HepG2 (cell line): ENCODE results near the gene YBX2. TPM values are rescaled to one million over a fixed set of nuclear protein-coding genes. Genes with fewer than 3 reads are reported as not detected.

Experiments used
- ATAC-seq: fragments of 200-7000 bp; cut with Tn5 transposase; 3 replicates; pipeline ENCODE4 v1.9.1; 2020; ENCODE audit warnings: mild to moderate bottlenecking, moderate library complexity
- BruUV-seq: library from RNA; stranded (reverse); fragments of 400-500 nt; replicated peaks from 2 replicates; lab custom pipeline; 2021; lab: Mats Ljungman, UMichigan
- CTCF ChIA-PET: fragments of 300-600 bp; formaldehyde crosslinking; extraction: SDS; loops from one replicate; lab custom pipeline; 2021; ENCODE audit warnings: low total read pairs, inconsistent platforms, low intra/inter-chr PET ratio; lab: Yijun Ruan, JAX
- POLR2A ChIA-PET: fragments of 350-600 bp; sonication (Branson Sonifier 250); formaldehyde crosslinking; loops from one replicate; lab custom pipeline; 2020; ENCODE audit warnings: antibody characterized with exemption, inconsistent platforms; lab: Yijun Ruan, JAX
- DNase-seq: peaks from one replicate; pipeline ENCODE4 v3.0.0-alpha.2; 2015; ENCODE audit warnings: low spot score
- FAIRE-seq: peaks from 3 replicates; lab custom pipeline; 2011; peaks lifted over from hg19 to GRCh38; lab: Jason Lieb, UNC
- H2AFZ ChIP-seq: one replicate; pipeline ENCODE4 v1.6.1; 2011; ENCODE audit warnings: low read length, inconsistent platforms
- H3K27ac ChIP-seq: fragments of 300-600 bp; 3 replicates; pipeline ENCODE4 v1.8.0; 2011; ENCODE audit warnings: mixed run types, mild to moderate bottlenecking, mixed read lengths, low read length, inconsistent platforms; ENCODE audit not compliant: insufficient read depth; ENCODE audit errors: extremely low read length
- H3K27me3 ChIP-seq, 2 experiments: fragments of 200-600 bp in 1 of 2; 2 replicates in 1 of 2; 3 replicates in 1 of 2; pipeline versions ENCODE4 v1.6.0 to v1.8.0; 2011; ENCODE audit warnings: low read length in 2 of 2, mild to moderate bottlenecking in 2 of 2, moderate library complexity in 2 of 2, inconsistent platforms in 1 of 2; ENCODE audit not compliant: insufficient read depth in 2 of 2, control insufficient read depth in 1 of 2
- H3K36me3 ChIP-seq, 2 experiments: fragments of 200-600 bp in 1 of 2; replicated peaks in 1 of 2; 2 replicates in 1 of 2; 3 replicates in 1 of 2; pipeline versions ENCODE4 v1.5.1 to v1.8.0; 2011; ENCODE audit warnings: low read length in 2 of 2, inconsistent platforms in 1 of 2; ENCODE audit not compliant: insufficient read depth in 2 of 2, control insufficient read depth in 1 of 2
- H3K4me1 ChIP-seq: 2 replicates; pipeline ENCODE4 v1.5.1; 2012; ENCODE audit warnings: low read length, inconsistent platforms; ENCODE audit not compliant: insufficient read depth
- H3K4me2 ChIP-seq: 2 replicates; pipeline ENCODE4 v1.6.0; 2011; ENCODE audit warnings: low read depth, low read length, inconsistent platforms
- H3K4me3 ChIP-seq, 3 experiments: fragments of 200-600 bp in 1 of 3; sonication (generic), shearing (Covaris generic) in 1 of 3; replicated peaks in 1 of 3; 2 replicates each; pipeline ENCODE4 v1.5.1; 2011 to 2016; ENCODE audit warnings: low read length in 3 of 3, inconsistent platforms in 2 of 3, low read depth in 2 of 3, mild to moderate bottlenecking in 2 of 3, control low read depth in 1 of 3, mixed read lengths in 1 of 3; ENCODE audit not compliant: insufficient read depth in 1 of 3
- H3K79me2 ChIP-seq: one replicate; pipeline ENCODE4 v1.6.1; 2011; ENCODE audit warnings: low read length, inconsistent platforms; ENCODE audit not compliant: insufficient read depth
- H3K9ac ChIP-seq: 2 replicates; pipeline ENCODE4 v1.6.0; 2011; ENCODE audit warnings: mild to moderate bottlenecking, low read depth, low read length, inconsistent platforms; ENCODE audit not compliant: insufficient read depth
- H3K9me3 ChIP-seq: 2 replicates; pipeline ENCODE4 v1.5.1; 2012; ENCODE audit warnings: mild to moderate bottlenecking, low read length
- H4K20me1 ChIP-seq: 2 replicates; pipeline ENCODE4 v1.6.0; 2011; ENCODE audit warnings: inconsistent platforms, mild to moderate bottlenecking, low read length, moderate library complexity; ENCODE audit not compliant: insufficient read depth
- ATF1 ChIP-seq: IDR thresholded peaks from 2 replicates; pipeline ENCODE4 v1.6.1; 2016; ENCODE audit warnings: mild to moderate bottlenecking, control low read depth
- GABPB1 ChIP-seq: IDR thresholded peaks from 2 replicates; pipeline ENCODE4 v1.6.1; 2016; ENCODE audit warnings: mild to moderate bottlenecking, missing genetic modification reagents, moderate library complexity, missing compliant biosample characterization
- HOXA7 ChIP-seq: sonication (generic); formaldehyde crosslinking; IDR thresholded peaks from 2 replicates; pipeline ENCODE4 v1.8.1; 2022; ENCODE audit warnings: mild to moderate bottlenecking, missing genetic modification reagents, moderate library complexity
- PAX8 ChIP-seq: sonication (generic); formaldehyde crosslinking; IDR thresholded peaks from 2 replicates; pipeline ENCODE4 v1.8.0; 2022; ENCODE audit warnings: mild to moderate bottlenecking, missing genetic modification reagents, borderline replicate concordance
- POLR2A ChIP-seq, 2 experiments: IDR thresholded peaks; 2 replicates each; pipeline ENCODE4 v1.6.1; 2011; ENCODE audit warnings: low read depth in 2 of 2, low read length in 2 of 2, mild to moderate bottlenecking in 1 of 2, moderate library complexity in 1 of 2; ENCODE audit not compliant: insufficient read depth in 1 of 2
- TAF1 ChIP-seq: sonication (generic); formaldehyde crosslinking; IDR thresholded peaks from 2 replicates; pipeline ENCODE4 v1.4.0; 2020; ENCODE audit warnings: missing genetic modification reagents
- ZFP36L2 ChIP-seq: sonication (generic); formaldehyde crosslinking; IDR thresholded peaks from 2 replicates; pipeline ENCODE4 v1.4.0; 2020; ENCODE audit warnings: missing genetic modification reagents
- ZNF713 ChIP-seq: sonication (generic); formaldehyde crosslinking; IDR thresholded peaks from 2 replicates; pipeline ENCODE4 v1.4.0; 2020; ENCODE audit warnings: mild to moderate bottlenecking, missing genetic modification reagents
- WGBS: methylation state at CpG from one replicate; pipeline ENCODE4 v1.1.6; 2017; ENCODE audit warnings: low lambda C conversion rate; 5-methylcytosine and 5-hydroxymethylcytosine counted together
- in situ Hi-C: cut with HindIII; loops from 2 replicates; pipeline ENCODE4 v1.10.0; 2017; ENCODE audit warnings: low pct_unique_long_range_greater_than_20kb; ENCODE audit not compliant: extremely low pct_ligation_motif_present
- intact Hi-C: fragments of 100-400 bp; cut with micrococcal nuclease; formaldehyde crosslinking; loops from one replicate; pipeline ENCODE4 v1.10.0; 2022; ENCODE audit not compliant: unreplicated experiment
- polyA plus RNA-seq, 8 experiments: library from polyadenylated mRNA; depleted of rRNA in 3 of 8; stranded (reverse) in 7 of 8; unstranded in 1 of 8; fragments of >200 nt; fragmentation: Illumina TruSeq in 4 of 8; extraction: Trizol in 4 of 8; gene quantifications; 2 replicates each; pipeline versions ENCODE4 v1.2.1 to v1.2.3, GENCODE V29; 2011 to 2016; ENCODE audit warnings: low read depth in 4 of 8, missing spikeins in 1 of 8, mixed read lengths in 1 of 8; ENCODE audit not compliant: insufficient read depth in 1 of 8
- total RNA-seq, 5 experiments: library from RNA; depleted of rRNA; stranded (reverse); fragments of >200 nt; fragmentation: Illumina TruSeq; extraction: Trizol; gene quantifications; 2 replicates each; pipeline ENCODE4 v1.2.3, GENCODE V29; 2016; ENCODE audit warnings: low read depth in 1 of 5
- TF ChIP-seq, protein P1 (sequence below): sonication (generic); formaldehyde crosslinking; IDR thresholded peaks from 2 replicates; pipeline ENCODE4 v1.8.0; 2022; ENCODE audit warnings: mild to moderate bottlenecking, missing genetic modification reagents

YBX2 gene
- total and polyA plus RNA-seq, 2 of the 13 experiments (the other 11 are each of a cell fraction or from before 2014, with no cell fraction given): 0.12 to 0.22 TPM

DNA sequence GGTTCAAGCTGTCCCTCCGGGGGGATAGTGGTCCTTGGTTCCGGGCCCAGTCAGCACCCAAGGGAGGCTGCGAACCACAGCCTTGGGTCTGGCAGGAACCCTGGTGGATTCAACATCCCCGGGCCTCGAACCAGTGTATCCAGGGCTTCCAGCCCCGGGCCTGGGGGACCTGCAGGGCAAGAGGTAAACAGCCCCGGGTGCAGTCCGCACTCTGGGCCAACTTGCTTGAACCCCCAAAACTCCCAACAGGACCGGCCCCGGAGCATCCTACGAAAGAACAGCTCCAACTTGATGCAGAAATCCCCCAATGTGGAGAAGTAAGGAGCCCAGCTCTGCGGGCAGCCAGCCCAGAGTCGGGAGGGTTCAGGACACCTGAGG, 36.2 kb upstream of the YBX2 start:
- Histone ChIP-seq H3K27ac (no peak overlapping the region), H3K9me3 (no peaks in the 10 kb centered on the region), H2AFZ (no peak overlapping the region), H3K27me3 (peaks cover 0 to 4% of the 10 kb centered on the region in 2 experiments; a peak in 3 of 5 replicates), H3K79me2 (peaks cover 12% of the 10 kb centered on the region), H3K4me3 (peak overlapping the region; percentile 90 to 97 (median 91); a peak in 5 of 6 replicates), H3K9ac (0 out of 2 replicates have a peak overlapping the region, but pooled peaks have one; percentile 46), H3K36me3 (peaks cover 0 to 9% of the 10 kb centered on the region in 2 experiments; a peak in 3 of 5 replicates), H3K4me1 (peaks cover 38% of the 10 kb centered on the region), H3K4me2 (peak overlapping the region; percentile 84), H4K20me1 (no peaks in the 10 kb centered on the region)
- FAIRE-seq: no peak
- WGBS: 60% methylated on average over 8 of the region's 13 CpGs
- in situ Hi-C loops: no loop called here
- TF ChIP-seq TAF1 (0 out of 2 replicates have a peak, but pooled peaks have one; percentile 23), HOXA7 (CRISPR knock-in tag) (no peak)
- TF ChIP-seq, protein P1, sequence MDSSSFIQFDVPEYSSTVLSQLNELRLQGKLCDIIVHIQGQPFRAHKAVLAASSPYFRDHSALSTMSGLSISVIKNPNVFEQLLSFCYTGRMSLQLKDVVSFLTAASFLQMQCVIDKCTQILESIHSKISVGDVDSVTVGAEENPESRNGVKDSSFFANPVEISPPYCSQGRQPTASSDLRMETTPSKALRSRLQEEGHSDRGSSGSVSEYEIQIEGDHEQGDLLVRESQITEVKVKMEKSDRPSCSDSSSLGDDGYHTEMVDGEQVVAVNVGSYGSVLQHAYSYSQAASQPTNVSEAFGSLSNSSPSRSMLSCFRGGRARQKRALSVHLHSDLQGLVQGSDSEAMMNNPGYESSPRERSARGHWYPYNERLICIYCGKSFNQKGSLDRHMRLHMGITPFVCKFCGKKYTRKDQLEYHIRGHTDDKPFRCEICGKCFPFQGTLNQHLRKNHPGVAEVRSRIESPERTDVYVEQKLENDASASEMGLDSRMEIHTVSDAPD (CRISPR knock-in tag): 0 out of 2 replicates have a peak, but pooled peaks have one; percentile 13
- BruUV-seq: no TSS peak
- ATAC-seq: no peak
- intact Hi-C loops: loop anchor here (1.0 kb wide), 1 partner anchor 38 kb away; no protein-coding TSS in a partner anchor
- CTCF ChIA-PET: no interaction called here
- no peak for DNase-seq
- POLR2A ChIA-PET: interaction anchor here (1.6 to 2.7 kb wide), 4 partner anchors 13 to 79 kb away, joined by 4 to 25 read pairs (median 14); partner anchors contain the start of genes CTDNEP1, ELP5 and SLC2A4

DNA sequence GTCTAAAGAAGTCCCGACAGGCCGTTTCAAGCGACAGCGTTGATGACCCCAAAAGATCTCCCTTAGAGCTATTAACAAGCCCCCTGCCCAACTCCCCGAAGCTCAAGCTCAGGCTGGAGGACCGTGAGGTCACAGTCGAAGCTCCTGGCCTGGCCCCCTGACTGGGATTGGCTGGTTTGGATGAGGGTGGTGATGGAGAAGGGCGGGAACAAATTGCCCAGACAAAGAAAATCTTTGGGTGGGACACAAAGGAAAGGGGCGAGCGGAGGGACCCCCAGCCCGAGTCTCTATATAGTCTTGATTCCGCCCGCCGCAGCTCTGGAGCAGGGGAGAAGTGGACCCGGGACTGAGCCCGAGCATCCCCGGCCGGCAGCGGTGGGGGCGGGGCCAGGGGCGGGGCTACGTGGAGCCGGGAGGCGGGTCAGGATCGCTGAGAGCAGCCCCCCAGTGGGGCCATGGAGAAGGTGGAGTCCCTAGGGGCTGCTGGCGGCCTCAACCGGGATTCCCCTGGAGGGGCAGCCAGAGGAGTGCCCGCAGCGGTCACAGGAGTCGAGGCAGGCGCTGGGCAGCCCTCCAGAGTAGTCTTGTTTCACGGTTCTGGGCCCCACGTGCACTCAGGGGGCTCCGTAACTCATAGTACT, 35.7 kb upstream of the YBX2 start:
- Histone ChIP-seq H3K27me3 (peaks cover 0 to 4% of the 10 kb centered on the region in 2 experiments; a peak in 3 of 5 replicates), H3K4me1 (peaks cover 33% of the 10 kb centered on the region), H3K27ac (peak overlapping the region; percentile 63), H3K79me2 (peaks cover 12% of the 10 kb centered on the region), H3K9ac (peak overlapping the region; percentile 83), H4K20me1 (no peaks in the 10 kb centered on the region), H3K9me3 (no peaks in the 10 kb centered on the region), H2AFZ (peak overlapping the region; percentile 68), H3K4me3 (peak overlapping the region; percentile 90 to 97 (median 91)), H3K4me2 (peak overlapping the region; percentile 84), H3K36me3 (peaks cover 0 to 14% of the 10 kb centered on the region in 2 experiments; a peak in 3 of 5 replicates)
- DNase-seq (peak; percentile 76), ATAC-seq (peak; percentile 77), FAIRE-seq (no peak)
- ChIA-PET CTCF (no interaction called here), POLR2A (interaction anchor here (0.7 to 2.7 kb wide), 32 partner anchors 10 to 726 kb away, joined by 3 to 47 read pairs (median 4); partner anchors contain the start of genes ACADVL, ASGR1, ASGR2 and CHRNB1)
- BruUV-seq: no TSS peak
- intact Hi-C loops (loop anchor here (1.0 to 2.0 kb wide), 3 partner anchors 21 to 115 kb away; partner anchors contain the start of gene CHRNB1), in situ Hi-C loops (no loop called here)
- WGBS: 2% methylated on average over 10 of the region's 34 CpGs
- TF ChIP-seq ZNF713 (CRISPR knock-in tag): no peak
- TF ChIP-seq POLR2A (IDR thresholded peaks at IDR 0.05; ENCODE audit: insufficient read depth in 1 of 2, low read depth in 2 of 2, low read length in 2 of 2): peak in 1 of 2 experiments; percentile 54; a peak in 2 of 4 replicates
- 0 out of 2 replicates have a peak, but pooled peaks have one; percentile 8 for TF ChIP-seq GABPB1 (CRISPR knock-in tag)
- TF ChIP-seq PAX8 (CRISPR knock-in tag): no peak
- no peak for TF ChIP-seq ATF1
- TF ChIP-seq ZFP36L2: no peak
